MM.1S (cell line): ENCODE data around the gene DCBLD1.

Experiments used
- CTCF ChIP-seq: fragments of 300-600 bp; sonication (generic); IDR thresholded peaks from 2 replicates; pipeline ENCODE4 v1.5.1; 2016; ENCODE audit warnings: antibody characterized with exemption, low read length, mixed read lengths
- EZH2phosphoT487 ChIP-seq: fragments of 300-600 bp; sonication (generic); IDR thresholded peaks from 2 replicates; pipeline ENCODE4 v1.6.1; 2018; ENCODE audit warnings: antibody characterized with exemption, low read length

GRCh38 chr6:117540670-117541069 lies 58.2 kb downstream of the DCBLD1 start:
- TF ChIP-seq CTCF (no peak), EZH2phosphoT487 (no peak)
